ENCODE measurements around the gene CHAMP1.
A peak's percentile ranks its signal among the peaks of the same experiment; 100 is the strongest.

CHAMP1 gene

GRCh38 chr13:114303700-114304327 is 10.5 kb upstream of the CHAMP1 start:
- Histone ChIP-seq H3K9ac (ENCODE audit: low read length) (no peak overlapping the region), H3K23ac (ENCODE audit: low read length) (no peak overlapping the region), H3K27me3 (ENCODE audit: insufficient read depth, low read length, poor library complexity) (no peaks in the 10 kb centered on the region), H2BK5ac (ENCODE audit: low read length) (no peak overlapping the region), H2BK120ac (ENCODE audit: low read depth, low read length) (no peak overlapping the region), H3K36me3 (ENCODE audit: control insufficient read depth, insufficient read depth, low read length) (peaks cover 12% of the 10 kb centered on the region), H3K4me1 (ENCODE audit: control insufficient read depth, low read depth, low read length) (no peaks in the 10 kb centered on the region), H3K79me2 (ENCODE audit: control insufficient read depth, insufficient read depth, low read length) (no peaks in the 10 kb centered on the region), H2BK15ac (replicated peaks; ENCODE audit: low read depth) (no peak overlapping the region), H3K27ac (ENCODE audit: low read depth, low read length) (no peak overlapping the region), H3K4me2 (ENCODE audit: low read length) (no peak overlapping the region), H3K79me1 (ENCODE audit: low read length) (peaks cover 2% of the 10 kb centered on the region), H4K8ac (ENCODE audit: low read depth, low read length) (no peak overlapping the region), H3K18ac (ENCODE audit: low read length) (no peak overlapping the region), H3K56ac (ENCODE audit: low read length) (no peak overlapping the region), H2AK5ac (ENCODE audit: low read length) (no peak overlapping the region), H3K4me3 (ENCODE audit: low read length) (no peak overlapping the region), H3K4ac (ENCODE audit: low read depth, low read length) (no peak overlapping the region), H4K5ac (ENCODE audit: low read length) (no peak overlapping the region)
- WGBS (ENCODE audit: extremely low coverage, insufficient coverage, low lambda C conversion rate), result no CpG with 5 or more reads among the region's 11 CpGs
- DNase-seq, result peak; percentile 29

- H3K23ac ChIP-seq (ENCODE audit: low read length), result no peak overlapping the region
- H4K8ac ChIP-seq (ENCODE audit: low read depth, low read length), result no peak overlapping the region
- no peaks in the 10 kb centered on the region for H3K79me1 ChIP-seq (ENCODE audit: low read length)
- H4K5ac ChIP-seq (ENCODE audit: low read length), result no peak overlapping the region
- peaks cover 10% of the 10 kb centered on the region for H3K36me3 ChIP-seq (ENCODE audit: control insufficient read depth, insufficient read depth, low read length)
- H2AK5ac ChIP-seq (ENCODE audit: low read length), result no peak overlapping the region
- DNase-seq, result no peak
- no CpG with 5 or more reads among the region's 13 CpGs for WGBS (ENCODE audit: extremely low coverage, insufficient coverage, low lambda C conversion rate)
- no peak overlapping the region for H3K4me3 ChIP-seq (ENCODE audit: low read length)
- no peak overlapping the region for H2BK15ac ChIP-seq (replicated peaks; ENCODE audit: low read depth)
- H3K18ac ChIP-seq (ENCODE audit: low read length), result no peak overlapping the region
- no peaks in the 10 kb centered on the region for H3K27me3 ChIP-seq (ENCODE audit: insufficient read depth, low read length, poor library complexity)
- no peak overlapping the region for H3K9ac ChIP-seq (ENCODE audit: low read length)
- no peak overlapping the region for H3K4me2 ChIP-seq (ENCODE audit: low read length)
- H3K79me2 ChIP-seq (ENCODE audit: control insufficient read depth, insufficient read depth, low read length), result no peaks in the 10 kb centered on the region
- H3K4me1 ChIP-seq (ENCODE audit: control insufficient read depth, low read depth, low read length), result no peaks in the 10 kb centered on the region
- no peak overlapping the region for H3K27ac ChIP-seq (ENCODE audit: low read depth, low read length)
- no peak overlapping the region for H2BK120ac ChIP-seq (ENCODE audit: low read depth, low read length)
- H2BK5ac ChIP-seq (ENCODE audit: low read length), result no peak overlapping the region
- no peak overlapping the region for H3K56ac ChIP-seq (ENCODE audit: low read length)
- H3K4ac ChIP-seq (ENCODE audit: low read depth, low read length), result no peak overlapping the region
These were observed 9.8 kb upstream of the CHAMP1 start for GRCh38 chr13:114304346-114305034.

- WGBS (ENCODE audit: extremely low coverage, insufficient coverage, low lambda C conversion rate), result no CpG with 5 or more reads among the region's 2 CpGs
- no peaks in the 10 kb centered on the region for H3K27me3 ChIP-seq (ENCODE audit: insufficient read depth, low read length, poor library complexity)
- DNase-seq, result no peak
- no peak overlapping the region for H3K27ac ChIP-seq (ENCODE audit: low read depth, low read length)
- H3K9ac ChIP-seq (ENCODE audit: low read length), result no peak overlapping the region
- no peaks in the 10 kb centered on the region for H3K79me1 ChIP-seq (ENCODE audit: low read length)
- H3K18ac ChIP-seq (ENCODE audit: low read length), result no peak overlapping the region
- no peak overlapping the region for H3K4me3 ChIP-seq (ENCODE audit: low read length)
- no peak overlapping the region for H3K4ac ChIP-seq (ENCODE audit: low read depth, low read length)
- H3K79me2 ChIP-seq (ENCODE audit: control insufficient read depth, insufficient read depth, low read length), result no peaks in the 10 kb centered on the region
- no peak overlapping the region for H2BK5ac ChIP-seq (ENCODE audit: low read length)
- no peak overlapping the region for H2BK15ac ChIP-seq (replicated peaks; ENCODE audit: low read depth)
- no peak overlapping the region for H3K23ac ChIP-seq (ENCODE audit: low read length)
- H2AK5ac ChIP-seq (ENCODE audit: low read length), result no peak overlapping the region
- H4K5ac ChIP-seq (ENCODE audit: low read length), result no peak overlapping the region
- no peak overlapping the region for H3K4me2 ChIP-seq (ENCODE audit: low read length)
- H3K36me3 ChIP-seq (ENCODE audit: control insufficient read depth, insufficient read depth, low read length), result no peaks in the 10 kb centered on the region
- no peak overlapping the region for H2BK120ac ChIP-seq (ENCODE audit: low read depth, low read length)
- no peak overlapping the region for H3K56ac ChIP-seq (ENCODE audit: low read length)
- peaks cover 3% of the 10 kb centered on the region for H3K4me1 ChIP-seq (ENCODE audit: control insufficient read depth, low read depth, low read length)
- H4K8ac ChIP-seq (ENCODE audit: low read depth, low read length), result no peak overlapping the region
These were observed 5.2 kb upstream of the CHAMP1 start for GRCh38 chr13:114309086-114309485.

GRCh38 chr13:114309806-114310410 is 4.4 kb upstream of the CHAMP1 start:
- Histone ChIP-seq H3K27ac (ENCODE audit: low read depth, low read length) (no peak overlapping the region), H2BK5ac (ENCODE audit: low read length) (no peak overlapping the region), H2BK120ac (ENCODE audit: low read depth, low read length) (no peak overlapping the region), H2AK5ac (ENCODE audit: low read length) (no peak overlapping the region), H3K23ac (ENCODE audit: low read length) (no peak overlapping the region), H3K4me2 (ENCODE audit: low read length) (no peak overlapping the region), H4K8ac (ENCODE audit: low read depth, low read length) (no peak overlapping the region), H3K4ac (ENCODE audit: low read depth, low read length) (no peak overlapping the region), H3K9ac (ENCODE audit: low read length) (no peak overlapping the region), H3K4me3 (ENCODE audit: low read length) (no peak overlapping the region), H3K79me1 (ENCODE audit: low read length) (peaks cover under 1% of the 10 kb centered on the region), H4K5ac (ENCODE audit: low read length) (no peak overlapping the region), H3K18ac (ENCODE audit: low read length) (no peak overlapping the region), H3K79me2 (ENCODE audit: control insufficient read depth, insufficient read depth, low read length) (peaks cover 3% of the 10 kb centered on the region), H3K36me3 (ENCODE audit: control insufficient read depth, insufficient read depth, low read length) (no peaks in the 10 kb centered on the region), H3K4me1 (ENCODE audit: control insufficient read depth, low read depth, low read length) (peaks cover 3% of the 10 kb centered on the region), H2BK15ac (replicated peaks; ENCODE audit: low read depth) (no peak overlapping the region), H3K56ac (ENCODE audit: low read length) (no peak overlapping the region), H3K27me3 (ENCODE audit: insufficient read depth, low read length, poor library complexity) (no peaks in the 10 kb centered on the region)
- no peak for DNase-seq
- no CpG with 5 or more reads among the region's 6 CpGs for WGBS (ENCODE audit: extremely low coverage, insufficient coverage, low lambda C conversion rate)

GRCh38 chr13:114310956-114311355 is 3.3 kb upstream of the CHAMP1 start:
- no peak overlapping the region for H2BK15ac ChIP-seq (replicated peaks; ENCODE audit: low read depth)
- no peak overlapping the region for H3K27ac ChIP-seq (ENCODE audit: low read depth, low read length)
- no CpG with 5 or more reads among the region's 5 CpGs for WGBS (ENCODE audit: extremely low coverage, insufficient coverage, low lambda C conversion rate)
- H3K4me3 ChIP-seq (ENCODE audit: low read length), result no peak overlapping the region
- H2BK5ac ChIP-seq (ENCODE audit: low read length), result no peak overlapping the region
- no peak overlapping the region for H2BK120ac ChIP-seq (ENCODE audit: low read depth, low read length)
- H3K23ac ChIP-seq (ENCODE audit: low read length), result no peak overlapping the region
- no peak overlapping the region for H4K8ac ChIP-seq (ENCODE audit: low read depth, low read length)
- H3K4me2 ChIP-seq (ENCODE audit: low read length), result no peak overlapping the region
- H3K4me1 ChIP-seq (ENCODE audit: control insufficient read depth, low read depth, low read length), result peaks cover 4% of the 10 kb centered on the region
- no peaks in the 10 kb centered on the region for H3K27me3 ChIP-seq (ENCODE audit: insufficient read depth, low read length, poor library complexity)
- H3K18ac ChIP-seq (ENCODE audit: low read length), result no peak overlapping the region
- peaks cover 4% of the 10 kb centered on the region for H3K79me1 ChIP-seq (ENCODE audit: low read length)
- H2AK5ac ChIP-seq (ENCODE audit: low read length), result no peak overlapping the region
- no peak for DNase-seq
- H3K56ac ChIP-seq (ENCODE audit: low read length), result no peak overlapping the region
- no peaks in the 10 kb centered on the region for H3K36me3 ChIP-seq (ENCODE audit: control insufficient read depth, insufficient read depth, low read length)
- H3K79me2 ChIP-seq (ENCODE audit: control insufficient read depth, insufficient read depth, low read length), result peaks cover 12% of the 10 kb centered on the region
- no peak overlapping the region for H4K5ac ChIP-seq (ENCODE audit: low read length)
- H3K9ac ChIP-seq (ENCODE audit: low read length), result no peak overlapping the region
- no peak overlapping the region for H3K4ac ChIP-seq (ENCODE audit: low read depth, low read length)

Data from mesendoderm (in vitro differentiated cells).